EH (cell line): Measurements from ENCODE around the gene FUT2.

Experiments
- DNase-seq: peaks from one replicate; pipeline ENCODE4 v3.0.0-alpha.2; 2015; ENCODE audit warnings: low read depth

FUT2 gene

GRCh38 chr19:48750771-48751504 lies 55.2 kb downstream of the FUT2 start:
- DNase-seq, result no peak

- no peak for DNase-seq
Observed at GRCh38 chr19:48751845-48752495, 56.2 kb downstream of the FUT2 start.

GRCh38 chr19:48752496-48753365 lies 57.0 kb downstream of the FUT2 start, which contains the start of gene FUT1:
Gene FUT1, minus strand, starts transcription at chr19:48752641. Its CDS starts 1,360 bp downstream, at chr19:48751281.
- DNase-seq, result peak; percentile 67

GRCh38 chr19:48755084-48755641 lies 59.4 kb downstream of the FUT2 start, which contains the start of gene FGF21:
Gene FGF21, plus strand, starts transcription at chr19:48755524. Its CDS starts 713 bp downstream, at chr19:48756237.
- DNase-seq, result peak; percentile 20
